Spleen (tissue), 11 donors: ENCODE data around the gene CHFR. TPM values are rescaled to one million over a fixed set of nuclear protein-coding genes. Genes with fewer than 3 reads are reported as not detected.

Experiments
- DNase-seq: peaks from one replicate; pipeline ENCODE4 v3.0.0-alpha.2; 2020
- H3K27ac ChIP-seq, 8 donors: fragments of 200-600 bp; sonication (generic) in 7 of 8; 1 replicate in 4 of 8; 2 replicates in 4 of 8; pipeline versions ENCODE4 v1.5.0 to v1.8.0; 2016 to 2021; ENCODE audit warnings: inconsistent platforms in 4 of 8, mild to moderate bottlenecking in 4 of 8, moderate library complexity in 1 of 8
- H3K27me3 ChIP-seq, 7 donors: fragments of 200-600 bp; sonication (generic) in 6 of 7; replicated peaks in 1 of 7; 1 replicate in 4 of 7; 2 replicates in 3 of 7; pipeline versions ENCODE4 v1.5.0 to v1.8.0; 2016 to 2021; ENCODE audit warnings: inconsistent platforms in 3 of 7, mild to moderate bottlenecking in 1 of 7
- H3K36me3 ChIP-seq, 6 donors: fragments of 200-600 bp; sonication (generic) in 5 of 6; 1 replicate in 4 of 6; 2 replicates in 2 of 6; pipeline versions ENCODE4 v1.5.0 to v1.8.0; 2016 to 2021; ENCODE audit warnings: inconsistent platforms in 2 of 6
- H3K4me1 ChIP-seq, 6 donors: fragments of 200-600 bp; sonication (generic) in 5 of 6; 1 replicate in 3 of 6; 2 replicates in 3 of 6; pipeline versions ENCODE4 v1.5.0 to v1.8.0; 2016 to 2021; ENCODE audit warnings: inconsistent platforms in 3 of 6
- H3K4me3 ChIP-seq, 8 donors: fragments of 200-600 bp; sonication (generic) in 7 of 8; 1 replicate in 4 of 8; 2 replicates in 4 of 8; pipeline versions ENCODE4 v1.5.0 to v1.8.0; 2016 to 2021; ENCODE audit warnings: inconsistent platforms in 4 of 8, mild to moderate bottlenecking in 4 of 8, moderate library complexity in 2 of 8
- H3K9me3 ChIP-seq, 8 donors: fragments of 200-600 bp; sonication (generic) in 7 of 8; 1 replicate in 4 of 8; 2 replicates in 4 of 8; pipeline versions ENCODE4 v1.5.0 to v1.8.0; 2016 to 2021; ENCODE audit warnings: inconsistent platforms in 4 of 8
- POLR2A ChIP-seq, 3 donors: fragments of 450-650 bp; IDR thresholded peaks; one replicate each; pipeline ENCODE4 v1.5.1; 2017; ENCODE audit warnings: antibody characterized with exemption in 3 of 3, mild to moderate bottlenecking in 1 of 3
- POLR2AphosphoS5 ChIP-seq, 3 donors: sonication (generic); formaldehyde crosslinking; IDR thresholded peaks; one replicate each; pipeline ENCODE4 v1.5.1; 2017; ENCODE audit warnings: antibody characterized with exemption in 3 of 3
- WGBS, 5 donors: extraction: QIAGEN DNeasy Blood & Tissue Kit in 3 of 5; methylation state at CpG; one replicate each; pipeline versions ENCODE4 v1.1.5 to v1.1.7; 2013 to 2018; 5-methylcytosine and 5-hydroxymethylcytosine counted together
- intact Hi-C: fragments of 100-400 bp; cut with DNase I; formaldehyde crosslinking; loops from one replicate; pipeline ENCODE4 v1.15.0; 2023; ENCODE audit warnings: low total_unique reads
- polyA plus RNA-seq, 3 donors: library from polyadenylated mRNA; stranded (reverse); fragments of 200-250 nt; gene quantifications; one replicate each; pipeline ENCODE4 v1.2.1, GENCODE V29; 2013
- total RNA-seq, 7 donors: library from RNA; depleted of rRNA in 3 of 7; stranded (reverse); fragments of >200 nt in 3 of 7; fragmentation: NEBNext Ultra II Directional in 4 of 7; extraction: Animal tissue kit (Norgen Biotek cat#: 25700) in 4 of 7; gene quantifications; one replicate each; pipeline versions ENCODE4 v1.1.0 to v1.2.1, GENCODE V29; 2016 to 2021
- TF ChIP-seq, protein P1 (sequence below), 11 experiments: fragments of 200-600 bp in 7 of 11; fragments of 450-650 bp in 4 of 11; sonication (generic) in 4 of 11; IDR thresholded peaks in 8 of 11; conservative IDR thresholded peaks in 3 of 11; 1 replicate in 7 of 11; 2 replicates in 4 of 11; pipeline versions ENCODE4 v1.4.0 to v1.8.0; 2016 to 2021; ENCODE audit warnings: antibody characterized with exemption in 11 of 11, inconsistent platforms in 4 of 11, mild to moderate bottlenecking in 1 of 11
- donor health status: healthy with polysubstance abuse.
- donor health status: DM: no; HTN: no; CAD: no; lungs with moderate emphysema.
- donor health status: DM: no; HTN: no; CAD: no.
- donor health status: Bipolar disorder and iron deficiency.
- donor health status: healthy.
- donor health status: DM: no; HTN: no; CAD: no.
- donor health status: DM: yes; HTN: yes; CAD: no.

Gene CHFR
- total and polyA plus RNA-seq, 10 donors, result 26.7 to 87.2 (median 64.6) TPM

- Histone ChIP-seq H3K27ac (no peak overlapping the region), H3K27me3 (no peaks in the 10 kb centered on the region), H3K4me3 (no peak overlapping the region), H3K4me1 (no peaks in the 10 kb centered on the region), H3K36me3 (peaks cover 0 to 100% (median 78%) of the 10 kb centered on the region in 6 donors), H3K9me3 (no peaks in the 10 kb centered on the region)
- WGBS, 5 donors, result 94 to 98% (median 96%) methylated on average over 14 to 15 of the region's 15 CpGs
- TF ChIP-seq POLR2AphosphoS5 (IDR thresholded peaks at IDR 0.05) (no peak), POLR2A (IDR thresholded peaks at IDR 0.05) (no peak)
- TF ChIP-seq, protein P1, sequence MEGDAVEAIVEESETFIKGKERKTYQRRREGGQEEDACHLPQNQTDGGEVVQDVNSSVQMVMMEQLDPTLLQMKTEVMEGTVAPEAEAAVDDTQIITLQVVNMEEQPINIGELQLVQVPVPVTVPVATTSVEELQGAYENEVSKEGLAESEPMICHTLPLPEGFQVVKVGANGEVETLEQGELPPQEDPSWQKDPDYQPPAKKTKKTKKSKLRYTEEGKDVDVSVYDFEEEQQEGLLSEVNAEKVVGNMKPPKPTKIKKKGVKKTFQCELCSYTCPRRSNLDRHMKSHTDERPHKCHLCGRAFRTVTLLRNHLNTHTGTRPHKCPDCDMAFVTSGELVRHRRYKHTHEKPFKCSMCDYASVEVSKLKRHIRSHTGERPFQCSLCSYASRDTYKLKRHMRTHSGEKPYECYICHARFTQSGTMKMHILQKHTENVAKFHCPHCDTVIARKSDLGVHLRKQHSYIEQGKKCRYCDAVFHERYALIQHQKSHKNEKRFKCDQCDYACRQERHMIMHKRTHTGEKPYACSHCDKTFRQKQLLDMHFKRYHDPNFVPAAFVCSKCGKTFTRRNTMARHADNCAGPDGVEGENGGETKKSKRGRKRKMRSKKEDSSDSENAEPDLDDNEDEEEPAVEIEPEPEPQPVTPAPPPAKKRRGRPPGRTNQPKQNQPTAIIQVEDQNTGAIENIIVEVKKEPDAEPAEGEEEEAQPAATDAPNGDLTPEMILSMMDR (IDR thresholded peaks at IDR 0.05 in 8 of 11, conservative IDR thresholded peaks at IDR 0.05 in 3 of 11), result no peak
- intact Hi-C loops, result no loop called here
- no peak for DNase-seq
Observed at GRCh38 chr12:132787877-132788276, 99.5 kb downstream of the CHFR start.

DNA sequence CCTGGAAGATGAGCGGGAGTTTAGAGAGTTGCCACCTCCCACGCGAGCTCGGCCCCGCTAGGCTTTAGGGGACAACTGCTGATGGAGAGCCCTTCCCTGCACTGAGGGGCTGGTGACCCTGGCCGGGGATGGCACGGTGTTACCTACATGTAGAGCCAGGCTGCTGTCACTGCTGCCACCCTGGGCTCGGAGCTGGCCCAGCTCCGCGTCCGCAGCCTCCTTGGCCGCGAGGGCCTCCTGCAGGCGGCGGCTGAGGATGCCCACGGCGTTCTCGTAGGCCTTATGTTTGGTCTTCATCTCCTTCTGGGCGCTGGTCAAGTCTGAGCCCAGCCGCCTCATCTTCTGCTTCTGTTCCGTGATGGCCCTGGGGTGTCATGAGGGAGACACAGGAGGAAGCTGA is 101.2 kb downstream of the CHFR start:
- 92 to 97% (median 94%) methylated on average over 11 to 21 of the region's 21 CpGs for WGBS, 5 donors
- no peak for TF ChIP-seq POLR2A (IDR thresholded peaks at IDR 0.05)
- TF ChIP-seq POLR2AphosphoS5 (IDR thresholded peaks at IDR 0.05), result peak in 1 of 3 donors; percentile 24
- TF ChIP-seq, protein P1 (IDR thresholded peaks at IDR 0.05 in 8 of 11, conservative IDR thresholded peaks at IDR 0.05 in 3 of 11), result no peak
- H3K4me3 ChIP-seq, result no peak overlapping the region
- H3K4me1 ChIP-seq, result no peaks in the 10 kb centered on the region
- no peaks in the 10 kb centered on the region for H3K9me3 ChIP-seq
- no peak for DNase-seq
- no peaks in the 10 kb centered on the region for H3K27me3 ChIP-seq
- intact Hi-C loops, result no loop called here
- no peak overlapping the region for H3K27ac ChIP-seq
- peaks cover 0 to 100% (median 89%) of the 10 kb centered on the region in 6 donors for H3K36me3 ChIP-seq

GRCh38 chr12:132784580-132784979 is 102.8 kb downstream of the CHFR start:
- intact Hi-C loops, result no loop called here
- Histone ChIP-seq H3K9me3 (no peaks in the 10 kb centered on the region), H3K36me3 (peaks cover 3 to 100% (median 92%) of the 10 kb centered on the region in 6 donors), H3K27me3 (no peaks in the 10 kb centered on the region), H3K4me1 (no peaks in the 10 kb centered on the region), H3K4me3 (no peak overlapping the region), H3K27ac (no peak overlapping the region)
- TF ChIP-seq POLR2AphosphoS5 (IDR thresholded peaks at IDR 0.05) (no peak), POLR2A (IDR thresholded peaks at IDR 0.05) (no peak)
- TF ChIP-seq, protein P1 (IDR thresholded peaks at IDR 0.05 in 8 of 11, conservative IDR thresholded peaks at IDR 0.05 in 3 of 11), result no peak
- DNase-seq, result no peak
- 84 to 95% (median 90%) methylated on average over 9 of the region's 9 CpGs for WGBS, 5 donors

GRCh38 chr12:132783917-132784531 is 103.4 kb downstream of the CHFR start:
- Histone ChIP-seq H3K4me1 (no peaks in the 10 kb centered on the region), H3K27me3 (no peaks in the 10 kb centered on the region), H3K27ac (no peak overlapping the region), H3K4me3 (no peak overlapping the region), H3K36me3 (peaks cover 3 to 100% (median 92%) of the 10 kb centered on the region in 6 donors), H3K9me3 (no peaks in the 10 kb centered on the region)
- TF ChIP-seq, protein P1 (IDR thresholded peaks at IDR 0.05 in 8 of 11, conservative IDR thresholded peaks at IDR 0.05 in 3 of 11), result no peak
- TF ChIP-seq POLR2AphosphoS5 (IDR thresholded peaks at IDR 0.05) (peak in 2 of 3 donors; percentile 6 to 45), POLR2A (IDR thresholded peaks at IDR 0.05) (no peak)
- 80 to 87% (median 81%) methylated on average over 20 to 22 of the region's 22 CpGs for WGBS, 5 donors
- DNase-seq, result no peak
- intact Hi-C loops, result no loop called here

Other genes with a start within 250 kb of the CHFR start
- 100 to 1,000 TPM in 3 of 7 donors, 10 to 100 TPM in 4; 70.1 to 122 (median 99.6) TPM for gene POLE, start 200.3 kb downstream of the CHFR start, total RNA-seq
- gene POLE, start 200.3 kb downstream of the CHFR start, polyA plus RNA-seq, result 10 to 100 TPM; 18.1 to 37.6 (median 30.4) TPM
- 10 to 100 TPM in 4 of 7 donors, 1 to 10 TPM in 3; 8.4 to 19.6 (median 10.0) TPM for gene PXMP2, start 200.0 kb downstream of the CHFR start, total RNA-seq
- gene PXMP2, start 200.0 kb downstream of the CHFR start, polyA plus RNA-seq, result 10 to 100 TPM in 1 of 3 donors, 1 to 10 TPM in 2; 3.3 to 11.3 (median 7.7) TPM
- gene PGAM5, start 176.8 kb downstream of the CHFR start, total RNA-seq, result 10 to 100 TPM; 19.4 to 28.8 (median 21.7) TPM
- gene PGAM5, start 176.8 kb downstream of the CHFR start, polyA plus RNA-seq, result 10 to 100 TPM in 2 of 3 donors, 1 to 10 TPM in 1; 8.2 to 24.0 (median 14.1) TPM
- gene ANKLE2, start 125.8 kb downstream of the CHFR start, total RNA-seq, result 10 to 100 TPM; 60.4 to 86.5 (median 82.3) TPM
- gene ANKLE2, start 125.8 kb downstream of the CHFR start, polyA plus RNA-seq, result 10 to 100 TPM; 25.7 to 48.5 (median 40.4) TPM
- gene GOLGA3, start 58.7 kb downstream of the CHFR start, total RNA-seq, result 10 to 100 TPM; 51.3 to 80.9 (median 56.1) TPM
- 10 to 100 TPM in 1 of 3 donors, 1 to 10 TPM in 2; 6.8 to 18.7 (median 7.8) TPM for gene GOLGA3, start 58.7 kb downstream of the CHFR start, polyA plus RNA-seq
- gene ZNF605, start 68.7 kb upstream of the CHFR start, total RNA-seq, result 10 to 100 TPM; 11.0 to 18.9 (median 12.5) TPM
- gene ZNF605, start 68.7 kb upstream of the CHFR start, polyA plus RNA-seq, result 1 to 10 TPM; 1.6 to 3.3 (median 1.9) TPM
- gene ZNF26, start 98.8 kb upstream of the CHFR start, total RNA-seq, result 10 to 100 TPM; 13.2 to 28.7 (median 20.6) TPM
- gene ZNF26, start 98.8 kb upstream of the CHFR start, polyA plus RNA-seq, result 1 to 10 TPM; 4.0 to 6.1 (median 5.6) TPM
- gene ZNF84, start 149.9 kb upstream of the CHFR start, total RNA-seq, result 10 to 100 TPM; 20.9 to 36.3 (median 31.6) TPM
- gene ZNF84, start 149.9 kb upstream of the CHFR start, polyA plus RNA-seq, result 10 to 100 TPM in 2 of 3 donors, 1 to 10 TPM in 1; 8.6 to 13.4 (median 11.2) TPM
- 10 to 100 TPM; 16.8 to 25.0 (median 18.2) TPM for gene ZNF140, start 193.3 kb upstream of the CHFR start, total RNA-seq
- gene ZNF140, start 193.3 kb upstream of the CHFR start, polyA plus RNA-seq, result 10 to 100 TPM; 14.9 to 17.0 (median 15.6) TPM
- gene ZNF891, start 242.7 kb upstream of the CHFR start, total RNA-seq, result 1 to 10 TPM; 2.3 to 5.8 (median 3.2) TPM
- gene ZNF891, start 242.7 kb upstream of the CHFR start, polyA plus RNA-seq, result under 1 TPM; 0.37 to 0.96 (median 0.39) TPM
- gene ZNF10, start 243.0 kb upstream of the CHFR start, total RNA-seq, result 10 to 100 TPM in 3 of 7 donors, 1 to 10 TPM in 4; 7.7 to 22.1 (median 9.3) TPM
- gene ZNF10, start 243.0 kb upstream of the CHFR start, polyA plus RNA-seq, result 1 to 10 TPM; 3.3 to 4.9 (median 4.3) TPM